ENCODE data around the gene PPFIBP1.
A peak's percentile ranks its signal among the peaks of the same experiment; 100 is the strongest.
"Not testable (repeated sequence)": the region's sequence is repeated elsewhere in the genome, so short reads cannot be mapped to it uniquely, and the experiment has no call there.

The PPFIBP1 gene

GRCh38 chr12:27631365-27631764 lies 107.4 kb downstream of the PPFIBP1 start:
- no peak for DNase-seq

- no peak for DNase-seq
These were observed 107.9 kb downstream of the PPFIBP1 start for GRCh38 chr12:27631813-27632491.

GRCh38 chr12:27635349-27635972 lies 111.5 kb downstream of the PPFIBP1 start:
- DNase-seq: peak; percentile 55 to 71

GRCh38 chr12:27636569-27636968 lies 112.6 kb downstream of the PPFIBP1 start:
- DNase-seq: not testable (repeated sequence)

GRCh38 chr12:27637524-27637923 lies 113.5 kb downstream of the PPFIBP1 start:
- DNase-seq: no peak

GRCh38 chr12:27639265-27639664 lies 115.3 kb downstream of the PPFIBP1 start:
- no peak for DNase-seq

GRCh38 chr12:27640566-27641200 lies 116.7 kb downstream of the PPFIBP1 start:
- not testable (repeated sequence) for DNase-seq

GRCh38 chr12:27642361-27642760 lies 118.4 kb downstream of the PPFIBP1 start:
- DNase-seq: not testable (repeated sequence)

- not testable (repeated sequence) for DNase-seq
These were observed 118.9 kb downstream of the PPFIBP1 start for GRCh38 chr12:27642892-27643291.

- no peak for DNase-seq
These were observed 120.3 kb downstream of the PPFIBP1 start for GRCh38 chr12:27644158-27644845.

- no peak for DNase-seq
These were observed 121.7 kb downstream of the PPFIBP1 start for GRCh38 chr12:27645671-27646070.

- DNase-seq: no peak
These were observed 122.1 kb downstream of the PPFIBP1 start for GRCh38 chr12:27646149-27646548.

- no peak for DNase-seq
These were observed 126.0 kb downstream of the PPFIBP1 start for GRCh38 chr12:27650011-27650410.

- no peak for DNase-seq
These were observed 127.2 kb downstream of the PPFIBP1 start for GRCh38 chr12:27651201-27651600.

GRCh38 chr12:27652174-27652763 lies 128.3 kb downstream of the PPFIBP1 start:
- peak; percentile 50 to 52 for DNase-seq

- DNase-seq: no peak
These were observed 129.7 kb downstream of the PPFIBP1 start for GRCh38 chr12:27653661-27654060.

- not testable (repeated sequence) for DNase-seq
These were observed 131.5 kb downstream of the PPFIBP1 start for GRCh38 chr12:27655476-27655875.

- DNase-seq: no peak
These were observed 133.3 kb downstream of the PPFIBP1 start for GRCh38 chr12:27657296-27657695.

GRCh38 chr12:27665704-27666103 lies 141.7 kb downstream of the PPFIBP1 start:
- no peak for DNase-seq

GRCh38 chr12:27666510-27666909 lies 142.5 kb downstream of the PPFIBP1 start:
- DNase-seq: no peak

- DNase-seq: no peak
These were observed 143.5 kb downstream of the PPFIBP1 start for GRCh38 chr12:27667540-27667939.

- DNase-seq: no peak
These were observed 148.0 kb downstream of the PPFIBP1 start for GRCh38 chr12:27672051-27672450.

- no peak for DNase-seq
These were observed 148.6 kb downstream of the PPFIBP1 start for GRCh38 chr12:27672643-27673042.
